ENCODE data around the gene COA8.

COA8 gene

DNA sequence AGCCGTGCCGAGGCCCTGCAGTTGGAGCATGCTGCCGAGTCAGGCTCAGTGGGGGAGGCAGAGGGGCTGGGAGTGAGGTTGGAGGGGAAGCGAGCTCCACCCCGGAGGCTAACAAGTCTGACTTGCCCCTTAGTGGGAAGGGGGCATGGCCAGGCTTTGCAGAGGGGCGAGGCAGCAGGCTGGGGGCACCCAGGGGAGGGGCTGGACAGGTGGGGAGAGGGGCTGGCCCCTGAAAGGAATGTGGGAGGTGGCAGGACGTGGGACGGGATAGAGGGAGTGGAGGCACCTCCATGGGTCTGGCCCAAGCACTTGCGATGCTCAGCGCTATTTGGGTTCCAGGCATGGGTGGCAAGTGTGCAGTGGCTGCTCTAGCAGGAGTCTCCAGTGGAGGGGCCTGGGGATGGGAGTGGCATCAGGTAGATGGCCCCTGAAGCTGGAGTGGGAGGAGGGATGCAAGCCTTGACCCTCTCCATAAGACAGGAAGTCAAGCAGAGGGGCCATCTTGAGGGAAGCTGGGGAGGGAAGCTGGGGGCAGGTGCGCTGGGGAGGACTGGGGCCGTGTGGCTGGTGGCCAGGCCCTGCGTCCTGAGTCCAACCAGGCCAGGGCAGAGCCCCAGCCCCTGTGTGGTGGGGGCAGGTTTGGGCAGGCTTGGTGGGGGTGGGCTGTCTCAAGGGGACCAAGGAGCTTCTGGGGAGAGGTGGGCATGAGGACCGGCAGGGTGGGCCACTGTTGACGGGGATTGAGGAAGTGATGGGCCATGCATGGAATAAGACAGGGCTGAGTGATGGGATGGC is 31.1 kb upstream of the COA8 start:
- TF ChIP-seq, protein P1, sequence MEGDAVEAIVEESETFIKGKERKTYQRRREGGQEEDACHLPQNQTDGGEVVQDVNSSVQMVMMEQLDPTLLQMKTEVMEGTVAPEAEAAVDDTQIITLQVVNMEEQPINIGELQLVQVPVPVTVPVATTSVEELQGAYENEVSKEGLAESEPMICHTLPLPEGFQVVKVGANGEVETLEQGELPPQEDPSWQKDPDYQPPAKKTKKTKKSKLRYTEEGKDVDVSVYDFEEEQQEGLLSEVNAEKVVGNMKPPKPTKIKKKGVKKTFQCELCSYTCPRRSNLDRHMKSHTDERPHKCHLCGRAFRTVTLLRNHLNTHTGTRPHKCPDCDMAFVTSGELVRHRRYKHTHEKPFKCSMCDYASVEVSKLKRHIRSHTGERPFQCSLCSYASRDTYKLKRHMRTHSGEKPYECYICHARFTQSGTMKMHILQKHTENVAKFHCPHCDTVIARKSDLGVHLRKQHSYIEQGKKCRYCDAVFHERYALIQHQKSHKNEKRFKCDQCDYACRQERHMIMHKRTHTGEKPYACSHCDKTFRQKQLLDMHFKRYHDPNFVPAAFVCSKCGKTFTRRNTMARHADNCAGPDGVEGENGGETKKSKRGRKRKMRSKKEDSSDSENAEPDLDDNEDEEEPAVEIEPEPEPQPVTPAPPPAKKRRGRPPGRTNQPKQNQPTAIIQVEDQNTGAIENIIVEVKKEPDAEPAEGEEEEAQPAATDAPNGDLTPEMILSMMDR (conservative IDR thresholded peaks at IDR 0.05; ENCODE audit: low read depth, low read length) = no peak
- no peak for DNase-seq (ENCODE audit: low read depth)

DNA sequence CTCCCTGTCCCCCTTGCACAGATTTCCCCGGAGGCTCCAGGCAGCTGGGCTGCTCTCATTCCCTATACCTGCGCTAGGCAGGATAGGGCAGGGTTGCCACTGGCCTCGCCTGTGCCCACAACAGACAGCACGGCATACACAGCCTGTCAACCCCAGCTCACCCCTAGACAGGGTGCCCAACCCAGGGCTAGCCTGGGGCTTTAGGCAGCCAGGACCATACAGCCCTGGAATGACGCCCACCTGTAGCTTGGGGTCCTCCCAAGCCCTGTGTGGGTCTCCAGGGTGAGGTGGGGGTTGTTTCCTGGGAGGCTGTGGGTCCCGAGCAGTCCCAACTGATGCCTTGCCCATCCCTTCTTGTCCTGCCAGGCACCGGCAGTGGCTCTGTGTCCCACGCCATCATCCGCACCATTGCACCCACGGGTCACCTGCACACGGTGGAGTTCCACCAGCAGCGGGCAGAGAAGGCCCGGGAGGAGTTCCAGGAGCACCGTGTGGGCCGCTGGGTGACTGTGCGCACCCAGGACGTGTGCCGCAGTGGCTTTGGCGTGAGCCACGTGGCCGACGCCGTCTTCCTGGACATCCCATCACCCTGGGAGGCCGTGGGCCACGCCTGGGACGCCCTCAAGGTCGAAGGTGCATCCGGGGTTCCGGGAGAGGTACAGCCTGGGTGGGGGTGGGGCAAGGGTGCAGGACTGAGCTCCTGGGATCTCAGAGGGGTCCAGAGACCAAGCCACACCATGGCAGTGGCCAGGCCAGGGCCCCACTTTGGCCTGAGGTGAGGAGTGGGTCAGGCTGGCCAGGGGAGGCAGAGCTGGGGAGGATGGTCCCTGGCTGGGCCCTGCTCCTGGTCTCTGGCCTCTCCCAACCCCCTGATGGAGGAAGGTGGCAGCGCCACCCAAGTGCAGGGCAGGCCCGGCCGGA is 30.3 kb upstream of the COA8 start:
- no peak for DNase-seq (ENCODE audit: low read depth)
- no peak overlapping the region for H3K4me3 ChIP-seq (ENCODE audit: low read depth, low read length)
- TF ChIP-seq, protein P1 (conservative IDR thresholded peaks at IDR 0.05; ENCODE audit: low read depth, low read length) = no peak

More for the DNA sequence above, 31.1 kb upstream of the COA8 start:
- no peak overlapping the region for H3K4me3 ChIP-seq (ENCODE audit: low read depth, low read length)

DNA sequence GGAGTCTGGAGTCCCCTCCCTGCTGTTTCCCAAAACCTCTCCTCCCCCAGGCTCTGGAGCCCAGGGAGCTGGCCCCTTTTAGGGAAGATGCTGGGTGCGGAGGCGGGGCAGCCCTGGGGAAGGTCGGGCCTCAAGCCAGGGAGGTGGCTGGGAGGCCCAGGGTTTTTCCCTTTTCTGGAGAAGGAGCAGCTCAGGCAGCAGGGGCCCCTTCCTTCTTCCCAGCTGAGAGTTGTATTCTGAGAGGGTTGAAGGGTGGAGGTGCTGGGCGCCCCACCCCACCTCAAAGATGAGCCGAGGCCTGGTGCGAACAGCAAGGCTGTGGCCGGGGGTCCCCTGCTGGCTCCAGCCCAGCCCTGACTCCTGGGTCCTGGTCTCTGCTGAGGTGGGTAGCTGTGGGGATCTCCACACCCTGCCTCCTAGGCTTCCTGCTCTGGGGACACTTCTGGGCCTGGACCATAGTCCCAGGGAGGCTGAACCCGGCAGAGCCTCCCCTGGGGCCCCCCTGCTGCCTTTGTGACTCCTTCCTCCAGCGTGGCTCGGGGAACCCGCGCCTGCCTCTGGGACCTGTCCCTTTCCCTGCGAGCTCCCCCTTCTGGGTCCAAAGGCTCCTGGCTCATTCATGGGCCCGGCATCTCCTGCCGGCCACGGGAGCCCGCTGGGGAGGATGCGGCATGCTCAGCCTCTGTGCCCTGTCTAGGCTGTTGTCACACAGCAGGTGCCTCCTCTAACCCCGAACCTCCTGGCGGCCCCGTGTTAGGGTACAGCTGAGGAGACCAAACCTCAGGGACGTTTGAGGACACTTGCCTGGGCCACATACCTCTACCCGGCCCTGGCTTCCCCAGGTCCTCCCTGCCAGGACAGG is 29.4 kb upstream of the COA8 start:
- DNase-seq (ENCODE audit: low read depth) = no peak
- no peak overlapping the region for H3K4me3 ChIP-seq (ENCODE audit: low read depth, low read length)
- TF ChIP-seq, protein P1 (conservative IDR thresholded peaks at IDR 0.05; ENCODE audit: low read depth, low read length) = no peak

DNA sequence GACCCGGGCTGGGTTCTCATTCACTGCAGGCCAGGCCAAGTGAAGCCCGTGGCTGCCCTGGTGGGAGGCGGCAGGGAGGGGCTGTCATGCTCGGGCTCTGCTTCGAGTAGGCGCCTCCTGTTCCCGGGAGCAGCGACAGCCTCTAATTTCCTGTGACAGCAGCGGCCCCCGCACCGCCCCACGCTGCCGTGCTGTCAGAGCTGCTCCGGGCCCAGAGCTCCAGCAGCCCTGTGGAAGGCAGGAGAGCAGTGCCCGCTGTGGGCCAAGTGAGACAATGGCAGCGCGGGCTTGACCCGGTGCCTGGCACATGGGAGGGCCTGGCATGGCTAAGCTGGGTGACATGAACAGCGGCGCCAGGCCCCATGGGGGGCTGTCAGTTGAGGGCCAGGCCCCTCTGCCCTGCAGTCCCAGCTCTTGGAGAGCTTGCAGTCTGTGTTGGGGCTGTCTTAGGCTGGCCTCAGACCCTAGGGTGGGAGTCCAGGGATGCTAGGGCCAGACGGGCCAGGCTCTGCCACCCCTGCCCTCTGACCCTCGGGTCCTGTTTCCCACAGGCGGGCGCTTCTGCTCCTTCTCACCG is 28.7 kb upstream of the COA8 start:
- TF ChIP-seq, protein P1 (conservative IDR thresholded peaks at IDR 0.05; ENCODE audit: low read depth, low read length) = no peak
- DNase-seq (ENCODE audit: low read depth) = no peak

DNA sequence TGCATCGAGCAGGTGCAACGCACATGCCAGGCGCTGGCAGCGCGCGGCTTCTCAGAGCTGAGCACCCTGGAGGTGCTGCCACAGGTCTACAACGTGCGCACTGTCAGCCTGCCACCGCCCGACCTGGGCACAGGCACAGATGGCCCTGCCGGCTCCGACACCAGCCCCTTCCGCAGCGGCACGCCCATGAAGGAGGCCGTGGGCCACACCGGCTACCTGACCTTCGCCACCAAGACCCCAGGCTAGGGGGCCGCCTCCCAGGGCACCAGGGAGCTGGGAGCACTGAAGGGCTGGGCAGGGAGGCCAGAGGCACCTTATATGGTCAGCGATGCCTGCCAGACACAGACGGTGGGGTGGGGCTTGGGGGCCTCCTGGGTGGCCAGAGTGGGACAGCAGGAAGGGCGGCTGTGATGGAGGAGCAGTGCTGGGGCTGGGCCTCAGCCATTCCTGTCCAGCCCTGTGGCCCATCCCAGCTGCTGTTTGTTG is 28.1 kb upstream of the COA8 start:
- TF ChIP-seq, protein P1 (conservative IDR thresholded peaks at IDR 0.05; ENCODE audit: low read depth, low read length) = no peak
- no peak overlapping the region for H3K4me3 ChIP-seq (ENCODE audit: low read depth, low read length)
- DNase-seq (ENCODE audit: low read depth) = no peak

More for the DNA sequence above, 28.7 kb upstream of the COA8 start:
- no peak overlapping the region for H3K4me3 ChIP-seq (ENCODE audit: low read depth, low read length)

Data from choroid plexus epithelial cell (primary cell).